ENCODE results near the gene PHF5A. TPM values are rescaled to one million over a fixed set of nuclear protein-coding genes. Genes with fewer than 3 reads are reported as not detected.
"Not testable (repeated sequence)": the region's sequence is repeated elsewhere in the genome, so short reads cannot be mapped to it uniquely, and the experiment has no call there.

PHF5A gene
- total and polyA plus RNA-seq, 2 donors from 2014 or later, result 34.0 to 42.2 TPM

GRCh38 chr22:41435560-41435959 is 32.9 kb downstream of the PHF5A start:
- DNase-seq (peak in 2 of 5 donors; percentile 9 to 65), FAIRE-seq (no peak)
- H3K9me3 ChIP-seq (ENCODE audit: control insufficient read depth in 2 of 3, insufficient read depth in 1 of 3, low read length in 3 of 3), result no peaks in the 10 kb centered on the region
- no peaks in the 10 kb centered on the region for H3K27me3 ChIP-seq (ENCODE audit: control insufficient read depth, insufficient read depth, low read length)
- peaks cover 4 to 47% (median 19%) of the 10 kb centered on the region in 3 donors for H3K36me3 ChIP-seq (ENCODE audit: control insufficient read depth in 2 of 3, insufficient read depth in 3 of 3, low read length in 3 of 3)
- no peak overlapping the region for H3K27ac ChIP-seq (ENCODE audit: low read depth in 2 of 2, low read length in 2 of 2)
- H3K4me1 ChIP-seq (ENCODE audit: control insufficient read depth in 2 of 3, insufficient read depth in 2 of 3, low read depth in 1 of 3, low read length in 3 of 3), result peaks cover 0 to 7% (median 6%) of the 10 kb centered on the region in 3 donors
- H3K9ac ChIP-seq (ENCODE audit: low read length in 3 of 3), result no peak overlapping the region
- TF ChIP-seq, protein P1, sequence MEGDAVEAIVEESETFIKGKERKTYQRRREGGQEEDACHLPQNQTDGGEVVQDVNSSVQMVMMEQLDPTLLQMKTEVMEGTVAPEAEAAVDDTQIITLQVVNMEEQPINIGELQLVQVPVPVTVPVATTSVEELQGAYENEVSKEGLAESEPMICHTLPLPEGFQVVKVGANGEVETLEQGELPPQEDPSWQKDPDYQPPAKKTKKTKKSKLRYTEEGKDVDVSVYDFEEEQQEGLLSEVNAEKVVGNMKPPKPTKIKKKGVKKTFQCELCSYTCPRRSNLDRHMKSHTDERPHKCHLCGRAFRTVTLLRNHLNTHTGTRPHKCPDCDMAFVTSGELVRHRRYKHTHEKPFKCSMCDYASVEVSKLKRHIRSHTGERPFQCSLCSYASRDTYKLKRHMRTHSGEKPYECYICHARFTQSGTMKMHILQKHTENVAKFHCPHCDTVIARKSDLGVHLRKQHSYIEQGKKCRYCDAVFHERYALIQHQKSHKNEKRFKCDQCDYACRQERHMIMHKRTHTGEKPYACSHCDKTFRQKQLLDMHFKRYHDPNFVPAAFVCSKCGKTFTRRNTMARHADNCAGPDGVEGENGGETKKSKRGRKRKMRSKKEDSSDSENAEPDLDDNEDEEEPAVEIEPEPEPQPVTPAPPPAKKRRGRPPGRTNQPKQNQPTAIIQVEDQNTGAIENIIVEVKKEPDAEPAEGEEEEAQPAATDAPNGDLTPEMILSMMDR (IDR thresholded peaks at IDR 0.05; ENCODE audit: borderline replicate concordance, extremely low read depth, insufficient read depth), result no peak
- H3K4me3 ChIP-seq (ENCODE audit: low read length in 3 of 3), result no peak overlapping the region
- intact Hi-C loops (cut with DNase I), result no loop called here

DNA sequence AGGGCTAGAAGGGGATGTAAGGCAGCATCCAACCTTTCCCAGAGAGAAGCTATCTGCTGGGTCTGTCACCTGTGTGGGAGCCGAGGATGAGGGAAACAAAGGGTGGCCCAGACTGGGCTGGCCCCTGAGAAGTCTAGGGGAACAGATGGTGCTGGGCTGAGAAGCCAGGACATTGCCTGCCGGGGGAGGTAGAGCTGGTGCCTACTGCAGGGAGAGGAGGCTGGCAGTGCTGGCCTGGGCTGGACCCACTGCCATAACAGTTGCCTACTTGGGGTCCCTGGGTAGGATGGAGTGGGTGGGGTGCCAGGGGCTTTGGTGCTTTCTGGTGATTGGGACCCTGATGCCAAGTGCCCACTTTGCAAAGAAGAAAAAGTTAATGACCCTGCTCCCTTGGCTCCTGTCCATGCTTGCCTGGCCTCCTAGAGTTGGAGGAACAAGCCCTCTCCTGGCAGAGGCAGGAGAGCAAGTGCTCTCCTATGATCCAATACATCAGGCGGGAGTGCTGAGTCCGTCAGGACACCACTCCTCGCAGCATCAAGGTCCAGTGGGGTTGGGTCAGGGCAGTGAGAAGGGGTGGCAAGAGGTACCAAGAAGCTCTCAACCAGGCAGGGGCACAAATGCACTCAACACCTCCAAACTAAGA is 34.0 kb downstream of the PHF5A start:
- H3K9ac ChIP-seq (ENCODE audit: low read length in 3 of 3); FAIRE-seq; H3K4me1 ChIP-seq (ENCODE audit: control insufficient read depth in 2 of 3, insufficient read depth in 2 of 3, low read depth in 1 of 3, low read length in 3 of 3); H3K9me3 ChIP-seq (ENCODE audit: control insufficient read depth in 2 of 3, insufficient read depth in 1 of 3, low read length in 3 of 3); H3K27ac ChIP-seq (ENCODE audit: low read depth in 2 of 2, low read length in 2 of 2); DNase-seq; H3K27me3 ChIP-seq (ENCODE audit: control insufficient read depth, insufficient read depth, low read length); intact Hi-C loops (cut with DNase I); H3K4me3 ChIP-seq (ENCODE audit: low read length in 3 of 3): not testable (repeated sequence)
- H3K36me3 ChIP-seq (ENCODE audit: control insufficient read depth in 2 of 3, insufficient read depth in 3 of 3, low read length in 3 of 3), result peaks cover 4 to 45% (median 19%) of the 10 kb centered on the region in 3 donors

GRCh38 chr22:41433480-41433879 is 35.0 kb downstream of the PHF5A start:
- H3K27me3 ChIP-seq (ENCODE audit: control insufficient read depth, insufficient read depth, low read length); FAIRE-seq; H3K9ac ChIP-seq (ENCODE audit: low read length in 3 of 3); intact Hi-C loops (cut with DNase I); H3K27ac ChIP-seq (ENCODE audit: low read depth in 2 of 2, low read length in 2 of 2); H3K9me3 ChIP-seq (ENCODE audit: control insufficient read depth in 2 of 3, insufficient read depth in 1 of 3, low read length in 3 of 3); H3K4me3 ChIP-seq (ENCODE audit: low read length in 3 of 3); DNase-seq; H3K4me1 ChIP-seq (ENCODE audit: control insufficient read depth in 2 of 3, insufficient read depth in 2 of 3, low read depth in 1 of 3, low read length in 3 of 3): not testable (repeated sequence)
- H3K36me3 ChIP-seq (ENCODE audit: control insufficient read depth in 2 of 3, insufficient read depth in 3 of 3, low read length in 3 of 3), result peaks cover 4 to 45% (median 19%) of the 10 kb centered on the region in 3 donors

DNA sequence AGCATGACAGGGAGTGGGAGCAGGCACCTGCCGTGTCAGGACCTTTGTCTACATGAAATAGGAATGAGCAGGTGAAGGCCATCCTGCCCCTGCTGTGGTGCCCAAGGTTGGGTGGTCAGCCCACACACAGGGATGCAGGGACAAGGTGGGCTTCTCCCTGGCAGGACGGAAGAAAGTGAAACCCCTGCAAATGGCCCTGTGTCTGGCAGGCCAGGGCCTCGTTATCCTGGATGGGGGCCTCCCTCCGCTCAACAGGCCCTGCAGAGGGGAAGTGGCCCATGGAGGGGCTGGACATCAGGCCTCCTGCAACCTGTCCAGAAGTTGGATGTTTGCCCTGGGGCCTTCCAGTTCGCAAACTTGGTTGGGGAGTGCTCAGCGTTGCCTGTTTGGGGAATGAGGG is 36.8 kb downstream of the PHF5A start:
- Histone ChIP-seq H3K4me3 (ENCODE audit: low read length in 3 of 3) (no peak overlapping the region), H3K36me3 (ENCODE audit: control insufficient read depth in 2 of 3, insufficient read depth in 3 of 3, low read length in 3 of 3) (peaks cover 6 to 41% (median 15%) of the 10 kb centered on the region in 3 donors), H3K27me3 (ENCODE audit: control insufficient read depth, insufficient read depth, low read length) (no peaks in the 10 kb centered on the region), H3K4me1 (ENCODE audit: control insufficient read depth in 2 of 3, insufficient read depth in 2 of 3, low read depth in 1 of 3, low read length in 3 of 3) (peaks cover 0 to 2% (median 0%) of the 10 kb centered on the region in 3 donors), H3K9me3 (ENCODE audit: control insufficient read depth in 2 of 3, insufficient read depth in 1 of 3, low read length in 3 of 3) (no peaks in the 10 kb centered on the region), H3K27ac (ENCODE audit: low read depth in 2 of 2, low read length in 2 of 2) (no peak overlapping the region), H3K9ac (ENCODE audit: low read length in 3 of 3) (no peak overlapping the region)
- no peak for FAIRE-seq
- no peak for DNase-seq
- TF ChIP-seq, protein P1 (IDR thresholded peaks at IDR 0.05; ENCODE audit: borderline replicate concordance, extremely low read depth, insufficient read depth), result no peak
- intact Hi-C loops (cut with DNase I), result no loop called here

All from kidney (tissue), 14 donors.